Subcutaneous abdominal adipose tissue (tissue), 5 donors: Measurements from ENCODE around the gene ATP10D.

Experiments used
- H3K27ac ChIP-seq: one replicate; pipeline ENCODE4 v1.7.0; 2013; ENCODE audit warnings: low read depth, mild to moderate bottlenecking, inconsistent platforms, low read length, moderate library complexity
- H3K27me3 ChIP-seq, 5 donors: one replicate each; pipeline ENCODE4 v1.7.0; 2013; ENCODE audit warnings: low read length in 5 of 5, inconsistent platforms in 1 of 5; ENCODE audit not compliant: control insufficient read depth in 5 of 5, insufficient read depth in 4 of 5
- H3K36me3 ChIP-seq, 5 donors: one replicate each; pipeline ENCODE4 v1.7.0; 2013; ENCODE audit warnings: low read length in 5 of 5; ENCODE audit not compliant: control insufficient read depth in 5 of 5, insufficient read depth in 5 of 5
- H3K4me1 ChIP-seq, 5 donors: one replicate each; pipeline ENCODE4 v1.7.0; 2013; ENCODE audit warnings: low read length in 5 of 5, mild to moderate bottlenecking in 3 of 5, moderate library complexity in 1 of 5; ENCODE audit not compliant: control insufficient read depth in 5 of 5, insufficient read depth in 5 of 5
- H3K4me3 ChIP-seq, 5 donors: one replicate each; pipeline ENCODE4 v1.7.0; 2013; ENCODE audit warnings: low read length in 5 of 5, low read depth in 1 of 5
- H3K9ac ChIP-seq, 5 donors: one replicate each; pipeline ENCODE4 v1.7.0; 2013; ENCODE audit warnings: low read length in 5 of 5, mild to moderate bottlenecking in 4 of 5, moderate library complexity in 3 of 5
- H3K9me3 ChIP-seq, 5 donors: one replicate each; pipeline ENCODE4 v1.7.0; 2013; ENCODE audit warnings: low read length in 5 of 5; ENCODE audit not compliant: control insufficient read depth in 5 of 5
- donor health status: healthy.
- donor health status: healthy.
- donor health status: healthy.
- donor health status: healthy.
- donor health status: healthy.

The ATP10D gene

GRCh38 chr4:47469951-47470350 lies 15.1 kb upstream of the ATP10D start:
- Histone ChIP-seq H3K9ac (no peak overlapping the region), H3K4me1 (no peaks in the 10 kb centered on the region), H3K4me3 (no peak overlapping the region), H3K9me3 (no peaks in the 10 kb centered on the region), H3K27ac (no peak overlapping the region), H3K27me3 (no peaks in the 10 kb centered on the region), H3K36me3 (no peaks in the 10 kb centered on the region)

GRCh38 chr4:47471064-47471463 lies 14.0 kb upstream of the ATP10D start:
- H3K4me3 ChIP-seq = no peak overlapping the region
- H3K36me3 ChIP-seq = no peaks in the 10 kb centered on the region
- H3K27ac ChIP-seq = no peak overlapping the region
- no peaks in the 10 kb centered on the region for H3K4me1 ChIP-seq
- H3K9ac ChIP-seq = no peak overlapping the region
- no peaks in the 10 kb centered on the region for H3K27me3 ChIP-seq
- no peaks in the 10 kb centered on the region for H3K9me3 ChIP-seq

- H3K27me3 ChIP-seq = no peaks in the 10 kb centered on the region
- no peaks in the 10 kb centered on the region for H3K9me3 ChIP-seq
- H3K4me3 ChIP-seq = no peak overlapping the region
- H3K36me3 ChIP-seq = no peaks in the 10 kb centered on the region
- H3K27ac ChIP-seq = no peak overlapping the region
- H3K9ac ChIP-seq = no peak overlapping the region
- H3K4me1 ChIP-seq = no peaks in the 10 kb centered on the region
These were observed 13.5 kb upstream of the ATP10D start for GRCh38 chr4:47471591-47471990.

- no peak overlapping the region for H3K4me3 ChIP-seq
- no peaks in the 10 kb centered on the region for H3K27me3 ChIP-seq
- no peak overlapping the region for H3K9ac ChIP-seq
- H3K9me3 ChIP-seq = no peaks in the 10 kb centered on the region
- no peak overlapping the region for H3K27ac ChIP-seq
- no peaks in the 10 kb centered on the region for H3K4me1 ChIP-seq
- H3K36me3 ChIP-seq = no peaks in the 10 kb centered on the region
These were observed 11.8 kb upstream of the ATP10D start for GRCh38 chr4:47473141-47473750.

GRCh38 chr4:47474799-47475198 lies 10.3 kb upstream of the ATP10D start:
- no peak overlapping the region for H3K9ac ChIP-seq
- H3K9me3 ChIP-seq = no peaks in the 10 kb centered on the region
- H3K27me3 ChIP-seq = no peaks in the 10 kb centered on the region
- H3K4me3 ChIP-seq = no peak overlapping the region
- no peak overlapping the region for H3K27ac ChIP-seq
- no peaks in the 10 kb centered on the region for H3K36me3 ChIP-seq
- H3K4me1 ChIP-seq = no peaks in the 10 kb centered on the region

- Histone ChIP-seq H3K9ac (no peak overlapping the region), H3K27ac (no peak overlapping the region), H3K36me3 (no peaks in the 10 kb centered on the region), H3K27me3 (no peaks in the 10 kb centered on the region), H3K4me3 (no peak overlapping the region), H3K9me3 (no peaks in the 10 kb centered on the region), H3K4me1 (no peaks in the 10 kb centered on the region)
These were observed 9.7 kb upstream of the ATP10D start for GRCh38 chr4:47475411-47475810.

GRCh38 chr4:47478804-47479203 lies 6.3 kb upstream of the ATP10D start:
- Histone ChIP-seq H3K9ac (no peak overlapping the region), H3K9me3 (no peaks in the 10 kb centered on the region), H3K27me3 (no peaks in the 10 kb centered on the region), H3K4me3 (no peak overlapping the region), H3K36me3 (no peaks in the 10 kb centered on the region), H3K4me1 (no peaks in the 10 kb centered on the region), H3K27ac (no peak overlapping the region)

GRCh38 chr4:47482326-47482725 lies 2.7 kb upstream of the ATP10D start:
- Histone ChIP-seq H3K36me3 (no peaks in the 10 kb centered on the region), H3K9me3 (no peaks in the 10 kb centered on the region), H3K27ac (no peak overlapping the region), H3K4me3 (no peak overlapping the region), H3K4me1 (peaks cover 0 to 18% (median 14%) of the 10 kb centered on the region in 5 donors), H3K9ac (no peak overlapping the region), H3K27me3 (no peaks in the 10 kb centered on the region)

GRCh38 chr4:47483745-47484144 lies 1.3 kb upstream of the ATP10D start:
- no peak overlapping the region for H3K4me3 ChIP-seq
- H3K27ac ChIP-seq = no peak overlapping the region

GRCh38 chr4:47484168-47484567 lies 907 bp upstream of the ATP10D start:
- peak overlapping the region; percentile 89 for H3K27ac ChIP-seq
- no peaks in the 10 kb centered on the region for H3K27me3 ChIP-seq
- H3K4me1 ChIP-seq = peaks cover 0 to 18% (median 14%) of the 10 kb centered on the region in 5 donors
- H3K4me3 ChIP-seq = no peak overlapping the region
- H3K36me3 ChIP-seq = peaks cover 0 to 2% (median 0%) of the 10 kb centered on the region in 5 donors
- peaks cover 0 to 4% (median 0%) of the 10 kb centered on the region in 5 donors for H3K9me3 ChIP-seq
- H3K9ac ChIP-seq = no peak overlapping the region

More at GRCh38 chr4:47483745-47484144, 1.3 kb upstream of the ATP10D start:
- no peak overlapping the region for H3K9ac ChIP-seq
- peaks cover 0 to 2% (median 0%) of the 10 kb centered on the region in 5 donors for H3K9me3 ChIP-seq
- peaks cover 0 to 18% (median 14%) of the 10 kb centered on the region in 5 donors for H3K4me1 ChIP-seq
- peaks cover 0 to 2% (median 0%) of the 10 kb centered on the region in 5 donors for H3K36me3 ChIP-seq
- H3K27me3 ChIP-seq = no peaks in the 10 kb centered on the region
